HG02973 (cell line): ENCODE data around the gene DNAL4.
"Not testable (repeated sequence)": the region's sequence is repeated elsewhere in the genome, so short reads cannot be mapped to it uniquely, and the experiment has no call there.

Experiments
- ATAC-seq: cut with Tn5 transposase; IDR thresholded peaks from one replicate; pipeline ENCODE4 v1.9.1; 2021; ENCODE audit warnings: moderate library complexity; ENCODE audit not compliant: unreplicated experiment

Gene DNAL4

DNA sequence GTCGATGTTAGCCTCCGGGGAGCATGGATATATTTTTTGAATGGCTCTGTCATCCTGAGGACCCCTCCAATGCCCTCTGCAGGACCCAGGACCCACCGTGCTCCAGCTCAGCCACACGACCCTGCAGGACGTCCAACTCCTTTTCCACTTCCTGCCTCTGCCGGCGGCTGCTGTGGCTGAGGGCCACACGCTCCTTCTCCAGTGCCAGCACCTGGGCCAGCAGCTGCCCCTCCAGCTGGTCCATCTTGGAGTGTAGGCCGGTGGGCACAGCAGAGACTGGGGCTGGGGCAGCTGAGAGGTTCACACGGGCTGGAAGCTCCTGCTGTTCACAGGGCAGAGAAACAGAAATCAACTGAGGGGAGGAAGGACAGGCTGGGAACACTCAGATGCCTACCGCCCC is 34.2 kb upstream of the DNAL4 start:
- no peak for ATAC-seq

DNA sequence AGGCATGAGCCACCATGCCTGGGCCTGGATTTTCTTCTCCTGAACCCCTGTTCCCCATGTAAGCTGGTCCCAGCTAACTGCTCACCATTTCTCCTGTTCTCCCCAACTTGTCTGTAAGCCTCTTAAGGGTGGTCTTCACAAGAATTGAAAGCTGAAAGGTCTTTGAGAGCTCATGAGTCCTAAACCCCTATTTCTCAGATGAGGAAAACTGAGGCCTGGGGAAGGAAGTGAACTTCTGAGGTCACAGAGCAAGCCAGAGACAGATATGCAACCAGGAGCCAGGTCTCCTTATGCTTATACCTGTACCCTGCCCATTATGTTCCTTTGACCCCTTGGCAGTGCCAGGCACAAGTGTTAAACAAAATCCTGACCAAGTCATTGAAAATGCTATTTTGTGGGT is 33.6 kb upstream of the DNAL4 start:
- ATAC-seq = no peak

DNA sequence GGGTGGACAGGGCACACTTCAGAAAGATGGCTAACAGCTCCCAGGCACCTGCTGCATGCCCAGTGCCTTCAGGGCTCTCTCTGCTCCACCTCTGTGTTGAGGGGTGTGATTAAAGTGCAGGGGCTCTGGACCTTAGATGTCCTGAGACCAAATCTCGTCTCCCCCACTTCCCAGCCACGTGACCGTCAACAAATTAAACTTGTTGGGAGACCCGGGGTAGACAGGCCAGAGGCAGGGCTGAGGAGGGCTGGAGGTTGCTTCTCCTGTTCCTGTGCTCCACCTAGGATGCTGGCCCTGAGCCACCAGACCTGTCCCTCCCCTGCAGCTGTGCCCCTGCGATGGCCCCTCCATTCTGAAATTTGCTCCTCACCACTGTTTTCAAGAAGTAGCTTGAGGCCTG is 32.9 kb upstream of the DNAL4 start:
- ATAC-seq = no peak

DNA sequence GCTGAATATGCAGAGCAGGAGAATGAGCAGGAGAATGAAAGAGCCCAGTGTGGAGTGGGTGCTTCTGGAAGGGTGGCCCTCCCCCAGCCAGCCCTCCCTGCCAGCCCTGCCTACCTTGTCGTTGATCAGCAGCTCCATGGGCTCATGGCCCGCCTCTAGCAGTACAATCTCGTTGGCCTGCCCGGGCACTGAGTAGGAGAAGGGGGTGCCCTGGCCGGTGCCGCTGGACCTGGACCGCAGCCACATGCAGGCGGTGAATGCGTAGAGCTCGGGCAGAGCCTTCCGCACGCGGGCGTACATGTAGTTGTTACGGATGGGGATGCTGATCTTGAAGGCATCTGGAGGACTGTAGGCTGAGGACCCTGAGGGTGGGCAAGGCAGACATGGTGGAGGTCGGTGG is 32.4 kb upstream of the DNAL4 start:
- ATAC-seq = no peak

DNA sequence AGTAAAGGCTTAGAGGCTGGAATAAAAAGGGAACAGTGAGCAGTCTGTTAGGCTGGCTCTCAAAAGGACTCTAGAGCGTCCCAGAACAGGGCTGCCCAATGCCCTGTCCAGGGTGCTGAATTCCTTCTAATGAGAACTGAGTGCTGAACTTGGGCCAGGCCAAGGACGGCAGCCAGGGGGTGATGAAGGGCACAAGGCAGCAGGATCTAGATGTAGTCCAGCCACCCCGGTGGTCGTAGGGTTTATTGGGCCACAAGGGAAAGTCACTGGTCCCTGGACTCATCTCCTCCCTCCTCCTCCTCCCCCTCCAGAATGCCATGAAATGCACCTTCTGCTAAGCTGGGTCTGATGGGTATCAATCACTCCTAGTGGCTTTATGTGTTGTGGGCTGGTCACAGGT is 30.6 kb upstream of the DNAL4 start:
- no peak for ATAC-seq

DNA sequence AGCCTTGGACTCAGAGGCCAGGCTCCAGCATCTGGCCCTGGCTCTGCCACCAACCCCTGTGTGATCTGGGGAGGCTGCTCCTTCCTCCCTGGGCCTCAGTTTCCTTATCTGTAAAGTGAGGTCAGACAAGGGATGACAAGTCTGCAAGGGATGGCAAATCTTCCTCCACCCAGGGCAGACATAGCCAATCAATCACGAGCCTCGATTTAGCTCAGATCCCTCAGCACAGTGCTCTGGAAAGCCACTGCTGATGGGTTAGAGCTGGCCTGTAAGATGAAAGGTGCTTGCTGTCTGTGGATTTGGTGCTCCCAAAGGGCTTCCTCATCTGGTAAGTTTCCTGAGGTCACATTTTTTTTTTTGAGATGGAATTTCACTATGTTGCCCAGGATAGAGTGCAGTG is 29.7 kb upstream of the DNAL4 start:
- ATAC-seq = no peak

DNA sequence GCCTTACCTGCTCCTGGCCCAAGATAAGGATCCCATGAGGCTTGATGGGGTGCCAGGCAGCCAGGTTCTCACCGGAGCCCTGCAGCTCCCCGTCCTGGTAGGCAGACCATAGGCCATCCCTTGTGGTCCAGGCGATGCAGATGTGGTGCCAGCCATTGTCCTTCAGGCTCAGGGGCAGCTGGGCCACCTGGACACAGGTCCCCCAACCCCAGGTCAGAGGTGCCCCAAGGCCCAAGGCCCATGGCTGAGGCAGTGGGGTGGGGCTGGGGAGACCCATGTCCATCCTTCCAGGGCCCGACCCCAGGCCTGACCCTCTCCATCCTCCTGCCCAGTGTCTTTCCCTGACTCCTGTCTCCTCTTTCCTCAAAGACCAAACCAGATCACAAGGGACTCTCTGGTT is 29.1 kb upstream of the DNAL4 start:
- ATAC-seq = no peak

DNA sequence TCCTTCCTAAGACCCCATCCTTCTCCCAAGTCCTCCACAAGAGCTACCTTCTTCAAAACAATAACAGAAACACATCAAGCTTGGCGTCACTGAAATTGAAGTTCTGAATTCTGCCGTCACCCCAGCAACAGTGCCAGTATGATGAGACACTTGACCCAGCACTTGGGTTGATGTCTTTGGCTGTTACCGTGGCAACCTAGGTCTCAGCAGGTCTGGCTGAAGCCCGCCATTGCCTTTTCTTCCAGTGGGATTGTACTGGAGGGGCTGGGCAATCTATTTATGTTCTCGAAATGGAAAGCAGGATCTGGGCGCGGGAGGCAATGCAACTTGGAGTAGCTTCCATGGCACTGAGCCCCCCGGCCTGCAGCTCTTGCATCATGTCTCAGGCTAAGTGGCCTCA is 26.1 kb upstream of the DNAL4 start:
- ATAC-seq = no peak

DNA sequence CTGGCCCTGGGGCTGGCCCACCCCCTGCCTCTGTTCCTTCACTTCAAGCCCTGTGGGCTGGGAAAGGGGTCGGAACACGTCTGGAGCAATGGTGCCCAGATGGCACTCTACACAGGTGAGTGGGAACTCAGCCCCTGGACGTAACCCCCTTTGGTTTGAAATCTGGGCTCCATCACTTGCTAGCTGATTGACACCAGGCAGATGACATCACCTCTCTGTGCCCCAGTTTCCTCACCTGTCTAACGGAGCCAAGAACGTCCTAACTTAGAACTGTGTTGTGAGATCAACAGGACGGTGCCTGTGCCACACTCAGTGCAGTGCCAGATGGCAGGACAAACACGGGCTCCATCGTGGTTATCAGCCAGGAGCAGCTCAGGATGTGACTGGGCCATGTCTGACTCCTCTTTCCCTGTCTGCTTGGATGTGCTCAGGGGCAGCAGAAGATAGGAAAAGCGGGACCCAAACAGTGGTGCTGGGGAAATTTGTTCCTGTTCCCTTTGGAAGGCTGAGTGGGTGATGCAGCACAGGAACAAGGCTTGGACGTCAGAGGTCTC is 25.5 kb upstream of the DNAL4 start:
- ATAC-seq = no peak

DNA sequence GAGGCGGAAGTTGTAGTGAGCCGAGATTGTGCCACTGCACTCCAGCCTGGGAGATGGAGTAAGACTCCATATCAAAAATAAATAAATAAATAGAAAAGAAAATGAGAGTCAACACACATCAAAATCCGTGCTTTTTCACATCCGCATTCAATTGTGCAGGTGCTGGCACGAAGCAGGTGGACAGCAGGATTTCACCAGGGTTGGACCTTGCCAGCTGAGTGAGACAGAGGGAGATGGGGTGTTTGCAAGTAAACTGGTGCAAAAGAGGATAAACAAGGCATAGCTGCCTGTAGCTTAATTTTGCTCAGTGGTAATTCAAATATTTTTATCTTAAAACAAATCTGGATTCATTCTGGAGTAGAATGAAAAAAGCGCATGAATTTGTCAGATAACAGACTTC is 23.3 kb upstream of the DNAL4 start:
- ATAC-seq = no peak

DNA sequence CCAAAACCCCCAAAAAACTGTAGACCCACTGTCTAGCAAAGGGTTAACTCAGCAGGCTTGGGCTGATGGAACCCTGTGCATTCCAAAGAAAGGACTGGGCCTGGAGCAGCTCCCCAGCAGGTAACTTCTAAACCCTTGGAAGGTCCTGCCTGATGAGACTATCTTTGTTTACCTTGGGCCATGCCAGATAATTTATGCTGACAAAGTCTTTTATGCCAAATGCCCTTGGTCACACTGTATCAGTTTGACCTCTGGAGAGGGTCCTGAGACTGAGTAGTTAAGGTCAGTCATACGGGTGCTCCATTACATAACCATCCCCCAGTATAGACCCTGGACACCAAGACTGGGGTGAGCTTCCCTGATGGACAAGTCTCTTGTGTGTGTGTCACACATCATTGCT is 21.9 kb upstream of the DNAL4 start:
- no peak for ATAC-seq

DNA sequence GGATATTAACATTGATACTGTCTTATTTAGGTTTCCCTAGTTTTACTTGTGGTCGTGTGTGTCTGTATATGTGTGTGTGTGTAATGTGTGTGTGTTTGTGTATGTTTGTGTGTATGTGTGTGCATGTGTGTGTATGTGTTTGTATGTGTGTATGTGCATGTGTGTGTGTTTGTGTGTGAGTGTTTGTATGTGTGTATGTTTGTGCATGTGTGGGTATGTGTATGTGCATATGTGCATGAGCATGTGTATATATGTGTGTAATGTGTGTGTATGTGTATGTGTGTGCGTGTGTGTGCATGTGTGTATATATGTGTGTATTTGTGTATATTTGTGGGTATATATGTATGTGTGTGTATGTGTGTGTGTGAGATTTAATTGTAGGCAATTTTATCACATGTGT is 17.3 kb upstream of the DNAL4 start:
- no peak for ATAC-seq

DNA sequence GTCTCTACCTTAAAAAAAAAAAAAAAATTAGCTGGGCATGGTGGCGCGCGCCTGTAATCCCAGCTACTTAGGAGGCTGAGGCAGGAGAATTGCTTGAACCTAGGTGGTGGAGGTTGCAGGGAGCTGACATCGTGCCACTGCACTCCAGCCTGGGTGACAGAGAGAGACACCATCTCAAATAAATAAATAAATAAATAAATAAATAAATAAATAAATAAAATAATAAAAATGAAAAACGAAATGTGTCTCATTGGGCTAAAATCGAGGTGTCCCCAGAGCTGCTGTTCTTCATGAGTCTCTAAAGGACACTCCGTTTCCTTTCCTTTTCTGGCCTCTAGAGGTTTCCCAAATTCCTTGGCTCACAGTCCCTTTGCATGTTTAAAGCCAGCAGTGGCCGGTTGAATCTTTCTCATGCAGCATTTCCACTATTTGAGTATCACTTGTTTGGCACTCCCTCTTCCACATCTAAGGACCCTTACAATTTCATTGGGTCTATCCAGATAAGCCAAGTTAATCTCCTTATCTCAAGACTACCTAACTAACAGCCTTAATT is 11.2 kb upstream of the DNAL4 start:
- ATAC-seq = not testable (repeated sequence)

DNA sequence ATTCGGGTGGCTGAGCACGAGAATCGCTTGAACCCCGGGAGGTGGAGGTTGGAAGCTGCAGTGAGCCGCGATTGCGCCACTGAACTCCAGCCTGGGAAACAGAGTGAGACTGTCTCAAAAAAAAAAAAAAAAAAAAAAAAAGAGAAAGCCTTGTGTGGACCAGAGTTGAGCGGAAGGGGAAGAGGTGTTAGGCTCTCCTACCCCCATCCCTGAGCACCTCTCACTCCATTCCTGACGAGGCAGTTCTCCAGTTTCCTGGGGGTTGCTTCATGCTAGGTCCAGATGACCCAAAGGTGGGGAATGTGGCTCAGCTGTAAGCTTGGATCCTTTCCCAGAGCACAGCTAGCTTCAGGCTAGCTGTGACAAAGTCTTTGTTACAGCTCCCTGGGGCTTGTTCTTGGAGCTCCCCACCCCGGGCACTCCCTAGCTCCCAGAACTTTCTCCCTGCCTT is 8.8 kb upstream of the DNAL4 start:
- ATAC-seq = no peak

DNA sequence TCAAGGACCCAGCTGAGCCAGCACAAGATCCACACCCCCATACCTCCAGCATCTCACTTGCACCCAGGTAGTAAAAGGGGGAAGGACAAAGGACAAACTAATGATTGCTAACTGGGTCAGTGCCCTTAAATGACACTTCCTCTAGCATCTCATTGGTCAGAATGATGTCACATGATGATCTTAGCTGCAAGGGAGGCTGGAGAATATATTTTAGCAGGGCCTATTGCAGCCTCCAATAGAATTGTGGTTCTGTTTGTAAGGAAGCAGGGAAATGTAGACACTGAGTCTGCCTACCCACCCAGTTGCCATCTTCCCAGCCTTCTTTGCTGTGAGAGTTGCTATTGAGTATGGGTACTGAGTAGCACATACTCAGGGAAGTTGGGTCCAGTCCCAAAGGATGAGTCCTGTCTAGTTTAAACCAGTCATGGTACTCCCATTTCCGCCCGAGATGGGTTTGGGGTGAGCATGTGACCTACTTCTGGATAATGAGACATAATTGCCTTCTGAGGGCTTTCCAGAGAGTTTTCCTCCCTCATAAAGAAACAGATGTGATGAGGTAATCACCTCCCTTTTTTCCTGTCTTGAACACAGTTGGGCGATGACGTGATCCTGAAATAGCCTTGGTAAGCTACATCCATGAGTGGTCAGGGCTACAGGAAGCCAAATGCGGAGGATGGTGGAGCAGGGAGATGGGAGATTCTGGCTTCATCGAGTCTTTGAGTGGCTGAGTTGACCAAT is 5.5 kb upstream of the DNAL4 start:
- no peak for ATAC-seq

DNA sequence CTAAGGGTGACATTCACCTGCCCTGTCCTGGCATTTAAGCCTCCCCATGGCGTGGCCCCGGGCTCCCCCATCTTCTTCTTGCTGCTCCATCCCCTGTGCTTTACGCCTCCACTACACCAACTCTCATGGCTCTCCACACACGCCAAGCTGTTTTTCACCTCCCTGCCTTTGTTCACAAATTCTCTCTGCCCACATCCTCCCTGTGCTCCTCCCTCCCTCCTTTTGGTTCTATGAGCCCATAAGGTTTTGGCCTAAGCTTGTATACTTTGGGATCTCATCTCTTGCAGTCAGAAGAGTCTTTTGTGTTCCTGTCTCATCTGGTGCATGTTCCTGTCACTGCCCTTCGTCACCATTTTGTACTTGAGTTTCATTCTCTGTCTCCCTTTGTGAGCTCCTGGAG is 4.6 kb upstream of the DNAL4 start:
- no peak for ATAC-seq

DNA sequence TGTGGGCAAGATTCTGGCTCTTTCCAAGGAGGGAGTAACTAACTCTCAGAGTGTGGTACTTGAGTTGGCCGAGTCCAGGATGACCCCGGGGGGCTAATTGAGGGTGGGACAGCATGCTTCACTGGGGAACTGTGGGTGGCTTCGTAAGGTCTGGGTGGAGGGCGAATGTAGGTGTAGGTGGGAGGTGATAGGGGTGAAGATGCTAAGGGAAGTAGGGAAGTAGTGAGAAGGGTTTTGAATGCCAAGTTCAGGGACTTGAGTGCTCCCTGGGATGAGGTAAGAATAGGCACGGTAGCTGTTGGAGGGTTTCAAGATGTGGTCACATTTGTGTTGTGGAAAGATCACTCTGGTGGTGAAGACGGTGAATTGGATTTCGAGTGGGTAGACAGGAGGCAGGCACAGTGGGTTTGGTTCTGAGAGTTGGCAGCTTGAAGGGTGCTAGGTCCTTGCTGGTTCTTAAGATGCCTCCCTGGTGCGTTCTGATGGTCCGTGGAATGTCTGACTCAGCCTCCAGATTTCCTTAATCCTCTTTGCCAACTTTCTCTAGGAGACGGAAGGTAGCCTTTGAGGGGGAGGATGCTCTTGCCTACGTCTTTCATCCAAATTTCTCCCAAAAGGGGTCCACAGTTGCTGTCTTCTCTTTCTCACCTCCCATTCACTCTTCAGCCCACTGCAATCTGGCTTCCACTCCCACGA is 2.5 kb upstream of the DNAL4 start:
- ATAC-seq = no peak

DNA sequence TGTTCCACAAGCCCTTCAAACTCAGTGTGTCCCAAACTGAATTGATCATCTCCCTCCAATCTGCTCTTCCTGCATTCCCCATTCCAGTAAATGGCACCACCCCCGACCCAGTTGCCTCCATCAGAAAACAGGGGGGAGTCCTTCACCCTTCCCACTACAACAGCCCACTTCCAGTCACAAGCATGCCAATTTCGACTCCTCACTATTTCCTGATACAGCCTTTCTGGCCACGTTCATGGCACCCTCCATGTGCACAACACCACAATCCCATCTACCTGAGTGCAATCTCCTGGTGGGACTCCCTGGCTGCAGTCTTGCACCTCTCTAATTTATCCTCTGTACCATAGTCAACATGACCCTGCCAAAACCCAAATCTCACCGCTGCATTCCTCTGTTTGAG is 1.6 kb upstream of the DNAL4 start:
- ATAC-seq = no peak

DNA sequence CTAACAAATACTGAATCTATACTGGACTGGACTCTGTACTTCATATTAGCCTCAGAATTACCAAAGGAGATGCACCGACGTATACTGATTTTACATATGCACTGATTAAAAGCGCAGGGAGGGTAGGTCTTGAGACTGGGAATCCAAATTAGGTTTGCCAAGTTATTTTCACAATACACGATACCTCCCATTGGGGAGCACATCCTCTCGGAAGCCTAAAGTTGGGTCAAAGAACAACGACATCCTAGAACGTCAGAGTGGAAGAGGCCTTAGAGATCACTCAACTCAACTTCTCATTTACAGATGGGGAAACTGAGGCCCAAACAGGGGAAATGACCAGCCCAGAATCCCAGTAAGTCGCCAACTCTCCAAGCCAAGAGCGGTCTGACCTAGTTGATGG is 626 bp downstream of the DNAL4 start:
- no peak for ATAC-seq

DNA sequence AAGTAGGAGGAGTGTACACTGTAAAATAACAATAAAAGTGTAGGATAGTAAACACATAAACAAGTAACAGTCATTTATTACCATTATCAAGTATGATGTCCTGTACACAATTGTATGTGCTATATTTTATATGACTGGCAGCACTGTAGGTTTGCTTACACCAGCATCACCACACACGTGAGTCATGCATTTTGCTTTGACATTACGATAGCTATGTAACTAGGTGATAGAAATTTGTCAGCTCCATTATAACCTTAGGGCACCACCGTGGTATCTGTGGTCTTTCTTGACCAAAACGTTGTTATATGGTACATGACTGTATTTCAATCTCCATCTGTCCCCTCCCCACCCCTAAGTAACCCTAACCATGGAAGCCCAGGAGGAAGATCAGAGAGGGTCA is 1.1 kb downstream of the DNAL4 start:
- ATAC-seq = no peak

DNA sequence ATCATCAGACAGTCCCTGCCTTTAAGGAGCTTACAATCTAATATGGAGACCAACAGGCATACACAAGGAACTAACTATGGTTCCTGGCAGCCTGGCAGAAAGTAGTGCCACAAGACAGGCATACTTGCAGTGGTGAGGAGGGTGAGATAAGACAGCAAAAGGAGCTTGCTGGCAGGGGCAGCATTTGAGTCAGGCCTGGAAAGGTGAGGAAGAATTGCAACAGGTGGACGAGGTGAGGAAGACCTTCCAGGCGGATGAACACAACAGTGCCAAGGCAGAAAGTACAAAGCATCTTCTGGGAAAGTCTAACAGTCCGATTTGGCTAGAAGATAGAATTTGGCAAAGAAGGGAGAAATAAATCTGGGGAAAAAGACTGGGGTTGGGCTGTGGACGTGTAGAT is 4.3 kb downstream of the DNAL4 start:
- no peak for ATAC-seq

DNA sequence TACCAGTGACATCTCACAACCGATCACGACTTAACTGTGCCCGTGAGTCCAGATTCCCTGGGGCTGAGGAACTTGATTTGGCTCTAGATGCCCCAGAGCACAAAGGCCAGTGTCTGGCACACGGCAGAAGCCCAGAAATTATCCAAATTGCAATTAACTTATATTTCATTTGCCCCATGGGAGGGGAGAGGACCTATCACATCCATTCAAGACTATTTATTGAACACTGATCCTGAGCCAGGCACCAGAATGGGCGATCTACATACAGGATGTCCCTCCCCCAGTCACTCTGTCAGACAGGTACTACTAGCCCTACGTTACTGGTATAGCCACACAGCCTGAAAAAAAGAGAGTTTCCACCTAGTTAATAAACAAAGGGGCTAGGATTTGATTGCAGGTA is 5.1 kb downstream of the DNAL4 start:
- ATAC-seq = no peak
